Activated CD4-positive, alpha-beta T cell treated with anti-CD3 and anti-CD28 coated beads, Interleukin-2, amount 50 U/mL, for 1 hour (primary cell): Measurements from ENCODE around the gene HOXB4.

ENCODE experiments used
- DNase-seq: peaks from one replicate; pipeline ENCODE4 v3.0.0-alpha.2; 2020

The HOXB4 gene

DNA sequence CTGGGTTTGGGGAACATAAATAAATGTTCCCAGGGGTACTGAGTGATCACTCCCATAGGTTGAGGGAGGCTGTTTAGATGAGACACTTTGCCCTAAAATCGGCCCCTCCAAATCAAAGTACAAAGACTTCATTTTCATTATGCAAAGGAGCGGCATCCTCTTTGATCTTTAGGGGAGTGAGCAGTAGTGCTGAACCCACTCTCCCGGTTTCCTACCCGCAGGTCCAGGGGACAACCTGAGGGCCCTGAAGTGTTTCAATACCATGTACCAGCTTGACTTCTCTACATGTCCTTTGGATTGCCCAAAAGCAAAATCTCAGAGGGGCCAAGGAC lies 23.0 kb upstream of the HOXB4 start:
- DNase-seq = no peak

DNA sequence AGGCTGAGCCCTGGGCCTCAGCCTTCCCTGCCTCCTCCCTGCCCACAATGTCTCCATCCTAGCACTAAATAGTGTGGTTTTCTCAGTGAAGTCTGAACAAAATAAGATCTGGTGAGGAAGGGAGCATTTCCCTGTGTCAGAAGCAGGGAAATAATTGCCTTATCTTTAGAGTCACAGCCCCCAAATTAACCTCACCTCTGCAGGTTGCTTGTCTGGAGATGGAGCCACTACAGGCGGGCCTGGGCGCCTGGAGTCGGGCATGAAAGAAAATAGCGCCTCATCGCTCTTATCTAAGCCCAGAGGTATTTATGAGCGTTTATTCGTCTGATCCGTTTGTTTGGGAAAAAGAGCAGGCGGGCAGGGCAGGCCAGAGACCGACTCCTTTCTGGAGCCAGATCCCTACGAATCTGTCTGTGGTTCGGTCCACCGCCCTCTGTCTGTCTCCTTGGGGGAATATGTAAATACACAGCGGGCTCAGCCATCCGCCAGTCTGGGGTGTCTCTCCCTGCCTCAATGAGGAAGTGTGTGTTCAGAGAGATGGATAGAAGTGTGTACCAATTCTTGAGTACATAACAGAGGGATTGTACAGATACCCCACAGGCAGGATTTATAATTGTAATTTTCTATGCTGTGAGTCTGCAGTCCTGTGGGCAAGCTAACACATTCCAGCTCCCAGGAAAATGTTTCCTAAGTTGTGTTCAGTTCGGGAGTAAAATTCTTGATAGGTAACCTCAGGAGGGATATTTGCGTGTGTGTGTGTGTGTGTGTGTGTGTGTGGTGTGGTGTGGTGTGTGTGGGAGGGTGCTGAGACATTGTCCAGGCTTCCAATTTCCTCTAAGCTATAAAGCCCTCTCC lies 22.3 kb upstream of the HOXB4 start:
- DNase-seq = no peak

DNA sequence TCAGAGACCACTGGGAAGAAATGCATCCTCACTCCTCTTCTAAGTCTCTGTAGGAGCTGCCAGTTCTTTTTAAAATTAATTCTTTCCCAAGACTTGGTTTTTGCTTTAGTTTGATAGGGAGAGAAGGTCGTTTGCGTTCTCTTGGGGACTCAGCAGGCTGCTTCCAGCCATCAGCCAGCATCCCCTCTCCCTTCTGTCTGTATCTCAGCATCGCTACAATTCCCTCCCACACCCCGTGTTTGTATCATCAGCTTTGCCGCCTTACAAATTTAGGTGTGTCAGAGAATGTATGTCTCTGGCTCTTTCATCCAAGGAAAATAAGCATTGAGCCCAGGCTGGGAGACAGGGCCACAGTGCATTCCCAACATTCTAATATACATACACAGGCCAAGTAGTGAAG lies 21.2 kb upstream of the HOXB4 start:
- DNase-seq = no peak

DNA sequence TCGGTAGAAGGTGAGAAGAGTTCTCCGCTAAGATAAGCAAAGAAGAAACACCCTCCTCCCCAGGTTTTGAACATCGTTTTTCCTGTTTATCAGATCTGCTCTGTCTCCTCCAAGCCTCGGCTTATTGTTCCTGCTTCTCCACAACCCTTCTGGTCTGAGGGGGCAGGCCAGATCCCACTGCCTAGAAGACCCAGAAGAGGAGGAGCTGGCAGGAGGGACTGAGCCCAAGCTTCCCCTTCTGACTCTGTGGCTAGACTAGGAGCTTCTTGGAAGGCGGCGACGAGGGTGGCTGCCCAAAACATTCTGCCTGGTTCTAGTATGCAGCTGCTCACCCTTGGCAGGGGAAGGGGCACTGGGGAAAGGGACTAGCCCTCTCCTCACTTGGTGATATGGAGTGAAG lies 20.6 kb upstream of the HOXB4 start:
- DNase-seq = no peak

DNA sequence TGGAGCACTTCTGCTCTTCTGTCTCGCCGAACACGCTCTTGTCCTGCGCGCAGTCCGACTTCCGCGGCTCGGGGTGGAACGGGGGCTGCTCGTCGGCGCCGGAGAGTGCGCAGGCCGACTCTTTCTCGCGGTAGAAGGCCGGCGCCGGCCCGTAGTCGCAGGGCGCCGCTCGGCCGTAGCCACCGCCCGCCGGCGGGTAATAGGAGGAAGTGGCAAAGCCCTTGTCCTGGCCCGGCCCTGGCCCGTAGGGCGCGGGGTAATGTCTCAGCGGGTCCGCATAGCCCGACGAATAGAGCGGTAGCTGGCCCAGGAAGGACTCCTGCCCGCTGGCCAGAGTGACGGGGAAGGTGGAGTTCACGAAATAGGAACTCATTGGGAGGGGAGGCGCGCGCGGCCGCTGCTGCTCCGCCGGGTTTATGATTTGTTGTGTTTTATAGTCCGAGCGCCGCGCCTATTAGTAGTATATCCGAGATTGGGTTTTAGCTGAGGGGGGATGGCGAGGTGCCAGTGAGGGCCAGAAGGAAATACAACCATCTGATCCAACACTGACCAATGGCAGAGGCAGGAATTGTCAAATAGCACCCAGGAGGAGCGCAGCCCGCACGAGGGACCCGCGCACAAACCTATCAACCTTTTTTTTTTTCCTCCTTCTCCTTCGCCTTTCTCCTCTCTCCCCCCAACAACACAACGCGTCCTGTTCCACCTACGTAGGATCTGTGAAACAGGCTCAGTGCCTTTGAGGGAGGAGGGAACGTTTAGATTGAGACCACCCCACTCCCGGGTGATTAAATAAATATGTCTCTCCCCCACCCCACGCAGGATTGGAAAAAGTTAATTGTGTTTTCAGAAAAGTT lies 19.9 kb upstream of the HOXB4 start:
- no peak for DNase-seq

DNA sequence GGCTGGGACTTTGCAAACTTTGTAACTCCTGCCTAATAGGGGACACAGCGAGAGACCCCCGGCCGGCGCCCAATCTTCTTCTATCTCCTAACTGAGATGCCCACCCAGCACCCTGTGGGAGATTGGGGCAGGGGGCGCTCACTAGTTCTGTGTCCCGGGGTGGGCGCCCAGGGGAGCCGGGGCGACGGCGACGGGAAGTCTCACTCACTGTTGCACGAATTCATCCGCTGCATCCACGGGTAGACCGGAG lies 19.3 kb upstream of the HOXB4 start:
- no peak for DNase-seq

DNA sequence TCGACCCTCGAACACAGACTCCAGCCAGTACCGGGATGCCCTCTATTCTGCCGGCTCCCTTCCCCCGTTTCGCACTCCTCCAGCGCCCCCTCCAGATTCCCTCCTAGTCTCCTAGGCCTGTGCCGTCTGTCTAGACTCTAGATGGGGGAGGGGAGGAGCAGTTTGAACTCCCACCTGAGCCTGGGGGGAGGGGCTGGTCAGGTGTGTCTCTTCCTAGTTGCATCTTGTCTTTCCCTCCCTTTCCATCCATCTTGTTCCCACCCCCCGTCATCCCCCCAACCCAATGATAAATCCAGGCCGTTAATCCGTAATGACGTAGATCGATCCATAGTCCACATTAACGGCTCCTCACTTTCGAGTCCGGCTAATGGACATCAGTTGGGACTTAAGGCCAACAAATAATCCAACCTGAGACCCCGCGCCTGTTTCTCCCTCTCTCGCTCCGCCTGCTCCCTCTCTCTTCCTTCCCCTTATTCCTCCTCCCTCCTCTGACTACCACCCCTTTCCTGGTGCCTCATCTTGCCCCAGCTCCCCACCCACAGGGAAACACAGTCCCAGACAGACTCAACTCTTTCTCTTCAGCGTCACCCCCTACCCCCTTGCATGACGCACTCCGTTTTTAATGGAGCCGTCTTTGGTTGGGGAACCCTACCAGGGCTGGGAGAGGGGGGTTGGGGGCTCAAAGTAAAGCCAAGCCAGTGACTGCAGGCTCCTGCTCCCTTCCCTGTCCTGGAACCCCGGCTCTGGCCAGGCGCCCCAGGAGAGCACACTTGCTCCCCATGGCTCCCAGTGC lies 18.8 kb upstream of the HOXB4 start:
- DNase-seq = no peak

DNA sequence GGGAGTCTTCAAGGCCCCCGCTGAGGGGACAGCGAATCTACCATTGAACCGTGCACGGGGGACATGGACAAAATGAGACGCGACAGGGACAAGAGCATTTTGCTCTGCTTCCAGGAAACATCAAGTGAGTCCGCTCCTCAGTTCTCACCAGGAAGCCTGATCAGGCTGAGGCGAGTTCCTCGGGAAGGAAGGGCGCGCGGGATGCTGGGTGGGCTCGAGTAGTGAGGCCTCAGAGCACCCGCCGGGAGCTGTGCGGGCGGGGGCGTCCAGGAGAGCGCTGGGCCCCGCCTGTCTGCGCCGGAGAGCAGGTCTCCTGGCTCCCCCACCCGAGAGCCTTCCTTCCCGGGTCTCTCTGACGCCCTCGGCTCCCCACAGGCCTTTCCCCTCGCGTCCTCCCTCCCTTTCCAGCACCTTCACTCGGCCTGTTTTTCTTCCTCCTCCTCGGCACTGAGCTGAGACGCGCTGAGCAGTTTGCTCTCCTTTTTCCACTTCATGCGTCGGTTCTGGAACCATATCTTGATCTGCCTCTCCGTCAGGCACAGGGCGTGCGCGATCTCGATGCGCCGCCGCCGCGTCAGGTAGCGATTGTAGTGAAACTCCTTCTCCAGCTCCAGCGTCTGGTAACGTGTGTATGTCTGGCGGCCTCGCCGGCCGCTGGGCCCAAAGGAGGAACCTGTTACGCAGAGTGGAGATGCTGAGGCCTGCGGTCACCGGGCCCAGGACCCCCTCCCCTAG lies 18.0 kb upstream of the HOXB4 start:
- DNase-seq = peak; percentile 47

DNA sequence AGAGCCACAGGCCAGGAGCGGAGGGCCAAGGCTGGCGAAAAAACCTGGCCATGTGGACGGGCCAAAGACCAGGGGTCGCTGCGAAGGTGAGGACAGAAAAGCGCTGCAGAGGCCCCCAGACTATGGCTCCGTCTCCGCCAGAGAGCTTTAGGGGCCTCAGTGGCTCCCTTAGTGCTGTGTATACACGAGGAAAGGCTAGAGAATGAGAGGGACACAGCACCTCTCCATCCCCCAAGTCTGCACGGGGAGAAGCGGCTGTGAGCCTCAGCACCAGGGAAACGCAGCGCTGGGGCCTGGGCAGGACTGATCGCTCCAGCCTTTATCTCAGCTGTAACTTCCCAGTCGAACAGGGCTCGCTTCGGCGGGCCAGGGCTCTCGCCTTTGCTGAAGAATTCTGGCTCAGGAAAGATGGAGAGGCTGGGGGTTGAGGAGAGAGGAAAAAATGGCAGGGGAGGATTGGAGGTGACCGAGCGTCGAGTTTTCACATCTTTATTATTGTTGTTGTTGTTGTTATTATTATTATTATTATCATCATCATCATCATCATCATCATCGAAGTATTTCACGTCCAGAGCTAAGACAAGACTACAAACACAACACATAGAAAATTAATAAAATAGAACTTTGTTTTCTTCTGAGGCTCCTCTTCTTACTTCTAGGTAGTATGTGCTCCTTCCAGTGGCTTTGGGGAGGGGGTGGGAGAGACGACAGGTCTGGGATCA lies 17.3 kb upstream of the HOXB4 start:
- DNase-seq = no peak

DNA sequence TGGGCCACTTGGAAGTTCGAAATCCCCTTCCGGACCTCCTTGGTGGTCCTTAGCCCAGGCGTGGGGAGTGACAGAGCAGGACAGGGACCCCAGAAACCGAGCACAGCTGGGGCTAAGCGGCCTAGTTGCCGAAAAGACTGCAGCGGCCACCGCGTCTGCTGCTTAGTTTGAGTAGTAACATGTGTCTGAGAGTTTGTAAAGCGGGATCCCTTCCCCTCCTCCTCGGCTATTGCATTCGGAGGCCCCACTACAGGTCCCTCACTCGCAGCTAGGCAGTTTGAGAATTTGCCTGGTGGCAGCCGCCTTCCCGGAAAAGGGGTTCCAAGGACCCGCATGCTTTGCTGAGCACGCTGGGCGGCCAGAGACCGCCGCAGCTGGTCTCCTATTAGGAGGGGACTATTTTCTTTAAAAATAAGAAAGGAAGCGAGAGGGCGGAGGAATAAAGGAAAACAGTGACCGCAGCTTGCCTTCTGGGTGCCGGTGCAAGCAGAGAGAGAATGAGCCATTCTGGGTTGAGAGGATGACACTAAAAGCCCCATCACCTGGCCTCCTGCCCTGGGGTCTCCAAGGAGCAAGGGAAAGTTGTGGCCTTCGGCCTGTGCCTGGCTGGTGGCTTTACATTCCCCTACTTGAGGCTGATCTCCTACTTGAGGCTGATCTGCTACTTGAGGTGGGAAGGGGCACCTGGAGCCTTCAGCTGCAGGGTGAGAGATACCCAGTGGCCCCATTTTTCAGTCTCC lies 16.6 kb upstream of the HOXB4 start:
- no peak for DNase-seq

DNA sequence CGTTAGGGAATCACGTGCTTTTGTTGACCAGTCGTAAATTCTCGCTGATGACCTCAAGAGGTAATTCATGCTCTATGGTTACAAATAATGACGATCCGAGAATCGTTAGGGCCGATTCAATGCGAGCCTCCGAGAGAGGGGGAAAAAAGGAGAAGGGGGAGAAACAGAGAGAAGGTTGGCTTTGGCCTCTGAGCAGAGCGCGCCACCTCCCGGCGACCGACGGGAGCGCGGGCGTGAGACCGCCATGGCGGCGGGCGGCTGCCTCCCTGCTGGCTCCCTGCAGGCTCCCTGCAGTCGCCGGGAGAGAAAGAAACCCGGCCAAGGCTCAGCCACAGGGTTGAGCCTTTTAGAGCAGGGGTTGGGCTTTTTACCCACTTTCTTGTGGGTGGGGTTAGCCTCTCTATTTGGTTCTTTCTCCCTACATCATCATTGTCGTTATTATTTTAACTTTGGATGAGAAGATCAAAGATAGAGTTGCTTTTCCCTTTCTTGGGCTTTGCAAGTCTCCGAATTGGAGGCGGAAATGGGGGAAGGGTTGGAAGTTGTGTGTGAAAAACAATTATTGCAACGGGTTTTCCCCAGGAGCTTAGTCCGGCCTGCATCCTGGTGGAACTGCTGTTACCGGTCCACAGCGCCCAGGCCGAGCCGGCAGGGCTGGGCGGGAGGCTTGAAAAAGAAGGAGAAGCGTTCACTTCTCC lies 15.8 kb upstream of the HOXB4 start:
- DNase-seq = peak; percentile 82

DNA sequence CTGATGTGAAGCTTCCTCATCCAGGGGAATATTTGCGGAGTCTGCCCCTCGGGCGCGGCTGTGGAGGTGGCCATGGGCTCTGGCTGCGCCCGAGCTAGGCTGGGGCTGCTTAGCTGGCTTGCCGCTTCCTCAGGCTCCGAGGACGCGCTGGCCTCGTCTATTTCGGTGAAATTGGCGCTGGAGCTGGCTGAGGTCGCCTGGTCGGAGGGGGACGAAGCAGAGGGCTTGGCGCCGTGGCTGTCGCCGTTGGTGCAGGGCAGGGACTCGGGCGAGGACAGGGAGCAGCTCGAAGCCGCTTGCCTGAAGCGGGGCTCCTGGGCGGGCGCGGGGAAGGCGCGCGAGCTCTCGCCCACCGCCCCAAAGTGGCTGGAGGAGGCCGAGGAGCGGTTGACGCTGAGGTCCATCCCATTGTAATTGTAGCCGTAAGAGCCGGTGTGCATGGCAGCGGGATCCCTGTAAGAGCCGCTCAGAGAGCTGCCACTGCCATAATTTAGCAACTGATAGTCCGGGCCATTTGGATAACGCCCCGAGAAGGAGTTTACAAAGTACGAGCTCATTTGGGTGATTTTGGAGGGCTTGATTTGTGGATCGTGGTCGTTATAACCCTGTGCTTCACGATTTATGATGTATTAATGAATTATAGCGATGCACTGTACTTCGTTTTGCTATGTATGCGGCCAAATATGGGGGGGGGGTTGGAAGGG lies 15.1 kb upstream of the HOXB4 start, which contains the start of gene HOXB5:
TSS of gene HOXB5 (minus strand) at position 654 of the 704 bp plus-strand sequence. CDS start at position 557, 97 bp downstream.
- DNase-seq = no peak

DNA sequence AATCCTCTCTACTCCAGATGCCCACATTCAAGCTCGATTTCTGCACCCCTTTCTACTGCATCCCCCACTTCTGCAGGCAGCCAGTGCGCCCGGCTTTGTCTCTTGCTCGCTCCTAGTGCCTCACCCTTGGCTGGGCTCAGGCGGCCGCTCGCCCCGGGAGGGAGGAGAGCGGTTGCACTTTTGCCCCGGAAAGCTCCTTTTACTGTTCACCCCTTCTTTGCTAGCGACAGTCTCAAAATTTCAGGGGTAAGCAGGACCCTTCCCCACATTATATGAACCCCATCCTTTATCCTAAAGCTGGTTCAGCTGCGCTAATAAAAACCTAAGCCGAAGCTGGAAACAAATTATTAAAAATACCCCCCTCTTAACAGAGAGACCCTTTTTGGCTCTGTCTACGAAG lies 14.4 kb upstream of the HOXB4 start:
- DNase-seq = no peak

DNA sequence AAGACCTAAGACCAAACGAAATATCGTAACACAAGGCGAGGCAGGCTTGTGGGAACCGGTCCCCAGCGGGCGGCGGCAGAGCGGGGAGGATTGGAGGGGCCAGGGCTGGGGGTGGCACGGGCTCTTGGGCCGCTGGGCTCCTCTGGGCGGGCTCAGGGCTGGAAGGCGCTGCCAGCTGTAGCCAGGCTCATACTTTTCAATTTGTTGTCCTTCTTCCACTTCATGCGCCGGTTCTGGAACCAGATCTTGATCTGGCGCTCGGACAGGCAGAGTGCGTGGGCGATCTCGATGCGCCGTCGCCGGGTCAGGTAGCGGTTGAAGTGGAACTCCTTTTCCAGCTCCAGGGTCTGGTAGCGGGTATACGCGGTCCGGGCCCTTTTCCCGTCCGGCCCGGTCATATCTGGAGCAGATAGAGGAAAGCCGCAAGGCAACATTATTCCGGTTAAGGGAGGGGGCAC lies 13.9 kb upstream of the HOXB4 start:
- DNase-seq = no peak

DNA sequence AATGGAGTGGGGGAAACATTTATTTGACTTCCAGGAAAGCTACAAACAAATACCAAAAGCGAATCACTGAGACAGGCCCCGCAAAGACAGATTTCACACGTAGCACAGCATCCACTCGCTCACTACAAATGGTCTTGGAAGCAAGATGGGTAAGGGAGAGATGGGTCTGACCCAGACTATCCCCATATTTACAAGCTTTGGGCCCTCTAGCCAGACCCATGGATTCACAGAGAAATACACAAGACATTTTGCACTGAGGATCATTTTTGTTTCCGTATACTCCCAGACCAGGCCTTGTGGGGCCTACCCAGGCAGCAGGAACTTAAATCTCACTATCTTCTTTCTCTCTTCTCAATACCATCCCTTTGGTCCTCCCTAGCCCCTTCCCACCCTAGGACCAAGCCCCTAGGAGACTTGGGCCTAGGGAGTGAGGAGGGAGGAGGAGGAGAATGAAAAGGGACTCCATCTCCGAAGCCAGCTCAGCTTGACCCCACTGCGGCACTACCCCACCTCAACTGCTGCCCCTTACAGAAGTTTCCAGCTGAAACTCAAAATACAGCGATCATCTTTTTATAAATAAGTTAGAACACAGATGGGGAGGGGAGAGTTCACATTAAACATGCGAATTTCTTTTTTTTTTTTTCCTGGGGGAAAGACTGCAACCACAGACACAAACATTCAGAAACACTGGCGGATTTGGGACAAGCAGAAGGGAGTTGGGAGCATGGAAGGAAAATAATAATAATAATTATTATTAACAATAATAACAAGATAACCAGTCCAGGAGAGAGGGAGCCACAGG lies 13.3 kb upstream of the HOXB4 start:
- DNase-seq = no peak

DNA sequence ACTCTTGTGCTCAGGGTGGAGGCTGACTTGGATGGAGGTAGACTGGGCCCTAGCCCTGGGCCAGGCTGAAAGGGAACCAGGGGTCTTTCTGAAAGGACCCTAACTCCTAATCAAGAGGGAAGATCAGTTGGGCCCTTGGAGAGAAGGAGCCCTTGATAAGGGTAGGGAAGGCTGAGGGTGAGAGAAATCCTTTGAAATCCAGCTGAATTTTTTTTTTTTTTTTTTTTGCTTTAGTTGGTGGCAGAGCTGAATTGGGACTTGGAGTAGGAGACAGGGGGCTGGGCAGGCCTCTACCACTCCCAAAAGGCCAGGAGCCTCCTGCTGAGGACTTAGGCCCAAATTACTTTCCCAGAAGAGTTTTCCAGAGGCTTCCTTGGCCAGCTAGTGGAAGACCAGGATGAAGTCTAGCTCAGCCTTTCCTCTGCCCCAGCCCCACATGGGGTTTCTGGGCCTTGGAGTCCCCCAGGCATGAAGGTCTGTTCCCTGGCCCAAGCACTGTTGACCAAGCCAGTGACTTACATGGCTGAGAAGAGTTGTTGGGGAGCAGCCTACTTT lies 12.5 kb upstream of the HOXB4 start:
- no peak for DNase-seq

DNA sequence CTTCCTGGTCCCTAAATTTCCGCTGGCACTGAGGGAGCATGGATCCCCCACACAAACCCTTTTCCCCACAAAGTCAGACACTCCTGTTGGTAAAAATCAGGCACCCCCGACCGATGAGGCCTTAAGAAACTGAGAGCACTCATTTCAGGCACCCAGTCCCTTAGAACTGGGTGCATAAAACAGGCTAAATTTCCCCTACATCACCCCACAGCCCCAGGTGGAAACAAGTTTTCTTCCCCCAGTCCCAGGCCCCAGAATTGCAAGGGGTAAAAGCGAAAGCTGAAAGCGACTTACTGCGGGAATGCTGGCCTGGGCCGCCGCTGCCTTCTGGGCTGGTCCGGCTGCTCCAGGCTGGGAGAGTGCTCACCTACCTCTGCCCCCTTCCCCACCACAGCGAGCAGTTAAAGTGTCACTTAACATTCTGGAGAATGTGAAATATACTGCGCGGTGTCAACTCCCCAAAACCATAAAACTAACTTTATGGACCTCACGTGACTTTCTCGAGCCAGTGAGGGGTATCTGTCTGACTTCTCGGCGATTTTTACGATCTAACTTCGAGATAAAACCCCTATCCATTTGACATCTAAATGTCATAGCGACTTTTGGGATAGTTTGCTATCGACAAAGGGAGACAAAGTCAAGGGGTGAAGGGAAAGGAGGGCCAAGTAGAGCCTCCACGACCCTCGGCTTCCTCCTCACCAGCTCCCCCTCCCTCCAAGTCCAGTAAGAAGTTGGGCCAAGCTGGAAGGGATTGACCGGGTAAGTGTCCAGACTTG lies 11.9 kb upstream of the HOXB4 start, which contains the start of gene HOXB3:
TSS of gene HOXB3 (minus strand) at position 411 of the 776 bp plus-strand sequence. CDS start 37,767 bp downstream, outside the sequence.
- DNase-seq = no peak
